ENCODE data around the gene S100A16. TPM values are rescaled to one million over a fixed set of nuclear protein-coding genes. Genes with fewer than 3 reads are reported as not detected.

Gene S100A16
- 9.7 TPM for total RNA-seq

GRCh38 chr1:153612755-153613331, at the start of gene S100A16:
Gene S100A16, minus strand, starts transcription at chr1:153613137. Its CDS starts 4,986 bp downstream, at chr1:153608151.

GRCh38 chr1:153658400-153659174, 45.6 kb upstream of the S100A16 start, which contains the start of gene SNAPIN:
Gene SNAPIN, plus strand, starts transcription at chr1:153658703. Its CDS starts 41 bp downstream, at chr1:153658744.

DNA sequence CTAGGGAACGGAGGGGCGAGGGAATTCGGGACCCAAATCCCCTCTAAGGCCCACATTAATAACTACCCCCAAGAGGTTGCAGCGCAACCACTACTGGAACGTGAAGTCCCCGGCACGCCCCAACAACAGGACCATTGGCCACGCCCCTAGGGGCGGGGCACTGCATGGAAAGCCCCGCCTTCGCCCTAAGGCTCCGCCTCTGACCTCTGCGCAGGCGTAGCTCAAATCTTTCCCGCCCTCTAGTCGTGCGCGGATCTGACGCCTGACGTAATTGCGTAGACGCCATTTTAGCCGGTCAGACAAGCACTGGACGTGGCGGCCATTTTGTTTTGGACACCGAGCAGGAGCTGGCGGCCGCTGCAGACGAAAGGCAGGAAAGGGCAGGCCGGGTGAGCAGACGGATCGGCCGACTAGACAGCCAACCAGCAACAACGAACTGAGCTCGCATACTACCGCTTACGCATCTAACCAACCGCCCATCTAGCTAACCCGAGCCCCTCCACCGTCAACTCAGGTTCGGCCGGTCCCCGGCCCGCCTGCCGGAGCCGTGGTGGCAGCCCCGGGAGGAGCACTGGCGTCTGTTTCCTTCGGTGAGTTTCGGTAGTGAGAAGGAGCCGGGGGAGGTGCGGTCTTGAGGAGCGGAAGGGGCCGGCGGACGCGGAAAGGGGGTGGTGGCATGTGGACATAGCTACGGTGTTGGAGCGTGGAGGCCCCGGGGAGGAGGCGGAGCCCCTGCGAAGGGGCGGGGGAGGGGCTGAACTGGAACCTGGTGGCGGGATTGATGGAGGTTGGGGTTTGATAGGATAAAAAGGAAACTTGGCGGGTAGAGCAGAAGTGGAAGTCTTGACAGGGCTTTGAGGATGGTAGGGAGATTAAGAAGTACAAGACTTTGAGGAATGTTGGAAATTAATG, 21.1 kb upstream of the S100A16 start, which contains the start of gene CHTOP:
Gene CHTOP (plus strand): TSS at position 313 of the 912 bp plus-strand sequence. CDS start 2,523 bp downstream, outside the sequence.

GRCh38 chr1:153627715-153628626, 15.0 kb upstream of the S100A16 start, which contains the start of gene S100A1:
Gene S100A1, plus strand, starts transcription at chr1:153628434. Its CDS starts 2,088 bp downstream, at chr1:153630522.

DNA sequence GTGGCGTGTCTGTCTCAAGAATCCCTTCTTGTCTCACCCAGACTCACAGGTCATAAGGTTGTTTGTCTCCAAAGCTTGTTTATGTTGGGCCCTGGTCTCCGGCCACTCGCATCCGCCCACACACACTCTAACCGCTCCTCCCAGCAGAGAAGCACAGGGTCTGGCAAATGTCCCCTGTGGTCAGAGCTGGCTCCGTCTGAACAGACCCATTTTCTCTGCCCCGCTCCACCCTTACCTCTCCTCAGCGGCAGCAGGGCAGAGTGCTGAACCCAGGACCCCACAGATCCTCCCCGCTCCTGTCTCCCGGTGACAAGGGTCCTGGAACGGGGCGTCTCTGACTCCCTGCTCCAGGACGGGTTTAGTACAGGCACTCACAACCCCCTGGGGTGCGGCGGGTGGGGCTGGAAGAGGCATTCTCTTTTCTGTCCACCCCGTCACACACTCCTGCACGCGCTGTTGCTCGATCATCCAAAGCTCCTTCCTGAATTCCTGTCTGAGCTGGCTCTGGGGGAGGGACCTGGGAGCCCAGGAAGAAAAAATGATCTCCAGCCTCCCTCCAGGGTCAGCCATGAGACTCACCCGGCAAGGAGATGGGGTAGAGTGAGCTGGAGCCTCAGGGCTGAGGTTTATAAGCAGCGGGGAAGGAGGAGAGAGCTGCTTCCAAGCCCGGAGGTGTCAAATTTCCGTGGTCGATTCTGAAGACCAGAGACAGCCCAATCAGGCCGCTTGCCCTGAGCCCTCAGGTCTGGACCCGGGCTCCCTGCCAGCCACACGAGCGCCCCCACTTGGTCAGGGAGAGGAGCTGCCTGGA, 14.2 kb upstream of the S100A16 start, which contains the start of gene S100A13:
Gene S100A13 (minus strand): TSS at position 602 of the 811 bp plus-strand sequence. CDS start 1,033 bp downstream, outside the sequence.

DNA sequence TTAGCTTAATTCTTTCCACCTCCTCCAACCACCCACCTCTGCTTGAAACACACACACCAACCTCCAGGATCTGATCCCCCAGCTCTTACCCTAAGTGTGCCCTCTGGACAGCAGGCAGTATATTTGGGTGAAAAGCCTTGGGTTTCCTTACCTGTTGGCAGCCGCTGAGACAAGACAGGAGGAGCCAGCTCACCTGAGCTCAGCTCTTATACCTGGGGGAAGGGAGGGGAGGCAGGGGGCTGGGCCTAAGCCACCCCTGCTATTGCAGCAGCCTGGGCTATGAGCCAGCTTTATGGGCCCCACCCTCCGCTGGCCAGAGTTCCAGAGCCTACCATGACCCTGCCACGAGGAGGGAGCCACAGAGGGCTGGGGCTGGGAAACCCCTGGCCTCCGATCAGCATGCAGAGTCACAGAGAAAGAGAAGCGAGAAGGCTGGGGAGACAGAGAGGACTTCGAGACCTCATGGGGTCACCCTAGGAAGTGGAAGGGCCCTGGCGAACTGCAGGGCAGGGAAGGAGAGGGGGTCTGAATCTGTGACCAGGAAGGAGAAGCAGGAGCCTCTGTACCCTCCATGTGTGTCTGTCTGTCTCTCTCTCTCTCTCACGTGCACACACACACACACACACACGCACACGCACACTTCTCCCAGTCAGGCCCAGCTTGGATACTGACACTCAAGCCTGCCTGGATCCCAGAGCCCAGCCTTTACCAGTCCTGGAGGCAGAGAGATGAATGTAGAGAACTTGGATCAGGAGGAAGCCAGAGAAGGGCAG, 3.4 kb upstream of the S100A16 start, which contains the start of gene S100A14:
Gene S100A14 (minus strand): TSS at position 182 of the 773 bp plus-strand sequence. CDS start 467 bp downstream, outside the sequence.

GRCh38 chr1:153565529-153566374, 47.2 kb downstream of the S100A16 start, which contains the start of gene S100A2:
Gene S100A2, minus strand, starts transcription at chr1:153565844. Its CDS starts 1,967 bp downstream, at chr1:153563877.

Other genes starting within 250 kb of the S100A16 start
- 1.6 TPM for gene S100A12, start 237.5 kb downstream of the S100A16 start, total RNA-seq
- gene S100A8, start 222.1 kb downstream of the S100A16 start, total RNA-seq: 1.6 TPM
- not detected for gene S100A7A, start 196.6 kb downstream of the S100A16 start, total RNA-seq
- not detected for gene S100A7, start 152.5 kb downstream of the S100A16 start, total RNA-seq
- gene S100A6, start 77.1 kb downstream of the S100A16 start, total RNA-seq: 7.2 TPM
- not detected for gene S100A5, start 72.2 kb downstream of the S100A16 start, total RNA-seq
- gene S100A4, start 67.3 kb downstream of the S100A16 start, total RNA-seq: 1.3 TPM
- gene S100A3, start 63.9 kb downstream of the S100A16 start, total RNA-seq: not detected
- not detected for gene S100A2, start 47.3 kb downstream of the S100A16 start, total RNA-seq
- not detected for gene S100A14, start 3.2 kb upstream of the S100A16 start, total RNA-seq
- gene S100A13, start 14.4 kb upstream of the S100A16 start, total RNA-seq: 3.4 TPM
- gene S100A1, start 15.3 kb upstream of the S100A16 start, total RNA-seq: 0.94 TPM
- 129 TPM for gene CHTOP, start 20.9 kb upstream of the S100A16 start, total RNA-seq
- gene SNAPIN, start 45.6 kb upstream of the S100A16 start, total RNA-seq: 30.7 TPM
- gene ILF2, start 57.9 kb upstream of the S100A16 start, total RNA-seq: 161 TPM
- gene NPR1, start 65.6 kb upstream of the S100A16 start, total RNA-seq: under 0.01 TPM
- 68.9 TPM for gene INTS3, start 114.9 kb upstream of the S100A16 start, total RNA-seq
- gene SLC27A3, start 162.3 kb upstream of the S100A16 start, total RNA-seq: 18.2 TPM